ENCODE data around the gene SEMA3G.

Gene SEMA3G

DNA sequence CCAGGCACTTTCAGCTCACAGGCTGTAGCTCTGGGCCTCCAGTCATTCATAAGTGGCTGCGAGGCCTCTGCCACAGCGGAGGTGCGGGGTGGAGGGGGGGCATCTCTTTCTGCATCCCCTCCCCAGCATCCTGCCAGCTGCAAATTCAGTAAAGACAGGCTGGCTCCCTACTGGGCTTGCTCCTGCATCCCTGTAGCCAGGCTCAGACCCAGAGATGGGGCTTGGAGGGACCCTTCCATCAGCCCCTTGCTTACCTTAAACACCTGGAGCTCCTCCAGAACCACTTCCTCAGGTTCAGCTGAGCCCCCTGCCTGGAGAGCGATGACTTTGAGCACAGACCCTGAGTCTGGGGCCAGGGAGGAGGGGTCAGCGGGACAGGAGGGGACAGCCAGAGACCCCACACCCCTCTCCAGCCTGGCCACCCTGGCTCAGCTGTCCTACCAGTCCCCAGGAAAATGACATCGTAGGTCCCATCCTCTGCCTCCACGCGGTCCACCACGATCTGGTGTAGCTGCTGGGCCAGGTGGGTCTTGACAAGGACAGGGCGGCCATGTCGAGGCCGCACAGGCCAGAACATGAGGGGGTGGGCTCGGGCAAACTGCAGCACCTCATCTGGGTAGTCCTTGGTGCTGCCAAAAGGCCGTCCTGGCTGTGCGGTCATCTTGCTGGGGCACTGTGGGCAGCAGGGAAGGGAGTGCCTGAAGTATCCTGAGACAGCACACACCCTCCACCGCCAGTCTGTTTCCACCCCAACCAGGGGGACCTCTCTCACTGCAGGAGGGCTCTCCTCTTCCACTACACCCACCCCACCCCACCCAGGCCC, 5.3 kb downstream of the SEMA3G start:
- no peaks in the 10 kb centered on the region for H3K4me1 ChIP-seq (ENCODE audit: insufficient read depth, low read length)
- no peak overlapping the region for H3K27ac ChIP-seq (ENCODE audit: low read length)
- H3K9ac ChIP-seq (ENCODE audit: low read depth, low read length): no peak overlapping the region
- no peak overlapping the region for H3K4me3 ChIP-seq (ENCODE audit: low read length)
- H3K27me3 ChIP-seq (ENCODE audit: insufficient read depth, low read length): no peaks in the 10 kb centered on the region
- no peaks in the 10 kb centered on the region for H3K36me3 ChIP-seq (ENCODE audit: insufficient read depth, low read depth, low read length)
- no peaks in the 10 kb centered on the region for H3K9me3 ChIP-seq (ENCODE audit: insufficient read depth, low read depth, low read length)

DNA sequence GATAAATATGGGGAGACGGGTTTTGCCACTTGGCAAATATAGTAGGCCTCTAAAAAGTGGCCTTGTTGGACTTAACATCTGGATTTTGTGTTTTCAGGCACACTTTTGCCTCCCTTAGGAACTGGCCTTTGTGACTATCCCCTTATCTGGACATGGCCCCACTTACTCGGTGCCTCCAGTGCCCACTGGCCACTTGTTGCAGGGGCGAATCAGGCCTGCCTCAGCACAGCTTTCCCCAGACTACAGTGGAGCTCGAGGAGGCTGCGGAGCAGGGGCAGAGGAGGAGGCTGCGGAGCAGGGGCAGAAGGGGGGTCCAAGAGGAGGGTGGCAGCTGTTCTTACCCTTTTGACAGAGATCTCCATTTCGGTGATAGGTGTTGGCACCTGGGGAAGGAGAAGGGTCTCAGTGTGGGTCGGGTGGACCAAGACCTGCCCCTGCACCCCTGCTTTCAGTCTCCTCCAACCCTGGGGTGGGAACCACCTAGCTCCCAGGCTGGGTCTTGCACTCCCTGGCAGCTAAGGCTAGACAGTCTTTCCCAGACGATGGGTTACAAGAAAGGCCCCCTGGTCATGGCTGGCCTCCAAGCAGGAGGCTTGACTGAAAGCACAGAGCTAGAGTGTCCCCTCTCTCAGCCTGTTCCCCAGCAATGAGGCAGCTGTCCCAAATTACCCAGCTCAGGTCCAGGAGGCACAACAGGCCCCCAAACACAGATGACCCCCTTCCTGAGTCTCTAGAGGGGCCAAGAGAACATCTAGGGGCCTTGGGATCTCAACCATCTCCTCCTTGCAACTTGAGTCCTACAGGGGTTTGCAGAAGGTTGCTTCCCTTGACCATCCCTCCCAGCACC, 6.1 kb downstream of the SEMA3G start:
- no peaks in the 10 kb centered on the region for H3K4me1 ChIP-seq (ENCODE audit: insufficient read depth, low read length)

DNA sequence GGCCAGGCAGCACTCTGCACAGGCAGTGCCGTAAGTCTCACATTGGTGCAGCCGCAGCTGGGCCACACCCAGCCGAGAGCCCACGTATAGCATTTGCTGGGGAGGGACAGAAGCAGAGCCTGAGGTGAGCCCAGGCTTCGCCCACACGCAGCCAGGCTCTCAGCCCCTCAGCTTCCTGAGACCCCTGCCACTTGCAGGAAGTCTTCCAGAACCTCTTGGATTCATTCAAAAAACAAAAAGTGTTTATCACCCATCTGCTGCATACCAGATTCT, 6.9 kb downstream of the SEMA3G start:
- H3K36me3 ChIP-seq (ENCODE audit: insufficient read depth, low read depth, low read length): no peaks in the 10 kb centered on the region
- no peak overlapping the region for H3K27ac ChIP-seq (ENCODE audit: low read length)
- H3K4me1 ChIP-seq (ENCODE audit: insufficient read depth, low read length): no peaks in the 10 kb centered on the region
- no peak overlapping the region for H3K4me3 ChIP-seq (ENCODE audit: low read length)
- no peaks in the 10 kb centered on the region for H3K27me3 ChIP-seq (ENCODE audit: insufficient read depth, low read length)
- H3K9ac ChIP-seq (ENCODE audit: low read depth, low read length): no peak overlapping the region
- H3K9me3 ChIP-seq (ENCODE audit: insufficient read depth, low read depth, low read length): no peaks in the 10 kb centered on the region

More for the DNA sequence above, 6.1 kb downstream of the SEMA3G start:
- H3K36me3 ChIP-seq (ENCODE audit: insufficient read depth, low read depth, low read length): no peaks in the 10 kb centered on the region
- H3K4me3 ChIP-seq (ENCODE audit: low read length): no peak overlapping the region
- no peaks in the 10 kb centered on the region for H3K9me3 ChIP-seq (ENCODE audit: insufficient read depth, low read depth, low read length)
- H3K9ac ChIP-seq (ENCODE audit: low read depth, low read length): no peak overlapping the region
- no peaks in the 10 kb centered on the region for H3K27me3 ChIP-seq (ENCODE audit: insufficient read depth, low read length)
- H3K27ac ChIP-seq (ENCODE audit: low read length): no peak overlapping the region

GRCh38 chr3:52437326-52438103, 7.4 kb downstream of the SEMA3G start:
- Histone ChIP-seq H3K9me3 (ENCODE audit: insufficient read depth, low read depth, low read length) (no peaks in the 10 kb centered on the region), H3K4me3 (ENCODE audit: low read length) (no peak overlapping the region), H3K4me1 (ENCODE audit: insufficient read depth, low read length) (no peaks in the 10 kb centered on the region), H3K9ac (ENCODE audit: low read depth, low read length) (no peak overlapping the region), H3K36me3 (ENCODE audit: insufficient read depth, low read depth, low read length) (no peaks in the 10 kb centered on the region), H3K27me3 (ENCODE audit: insufficient read depth, low read length) (no peaks in the 10 kb centered on the region), H3K27ac (ENCODE audit: low read length) (no peak overlapping the region)

GRCh38 chr3:52436500-52437149, 8.3 kb downstream of the SEMA3G start:
- no peaks in the 10 kb centered on the region for H3K9me3 ChIP-seq (ENCODE audit: insufficient read depth, low read depth, low read length)

GRCh38 chr3:52435246-52436101, 9.4 kb downstream of the SEMA3G start:
- Histone ChIP-seq H3K4me1 (ENCODE audit: insufficient read depth, low read length) (no peaks in the 10 kb centered on the region), H3K27me3 (ENCODE audit: insufficient read depth, low read length) (no peaks in the 10 kb centered on the region), H3K4me3 (ENCODE audit: low read length) (no peak overlapping the region), H3K9ac (ENCODE audit: low read depth, low read length) (no peak overlapping the region), H3K9me3 (ENCODE audit: insufficient read depth, low read depth, low read length) (no peaks in the 10 kb centered on the region), H3K27ac (ENCODE audit: low read length) (no peak overlapping the region), H3K36me3 (ENCODE audit: insufficient read depth, low read depth, low read length) (no peaks in the 10 kb centered on the region)

More at GRCh38 chr3:52436500-52437149, 8.3 kb downstream of the SEMA3G start:
- Histone ChIP-seq H3K27me3 (ENCODE audit: insufficient read depth, low read length) (no peaks in the 10 kb centered on the region), H3K27ac (ENCODE audit: low read length) (no peak overlapping the region), H3K4me3 (ENCODE audit: low read length) (no peak overlapping the region), H3K9ac (ENCODE audit: low read depth, low read length) (no peak overlapping the region), H3K4me1 (ENCODE audit: insufficient read depth, low read length) (no peaks in the 10 kb centered on the region), H3K36me3 (ENCODE audit: insufficient read depth, low read depth, low read length) (no peaks in the 10 kb centered on the region)

- no peaks in the 10 kb centered on the region for H3K4me1 ChIP-seq (ENCODE audit: insufficient read depth, low read length)
- H3K27me3 ChIP-seq (ENCODE audit: insufficient read depth, low read length): no peaks in the 10 kb centered on the region
- H3K36me3 ChIP-seq (ENCODE audit: insufficient read depth, low read depth, low read length): no peaks in the 10 kb centered on the region
- H3K4me3 ChIP-seq (ENCODE audit: low read length): no peak overlapping the region
- no peak overlapping the region for H3K9ac ChIP-seq (ENCODE audit: low read depth, low read length)
- no peaks in the 10 kb centered on the region for H3K9me3 ChIP-seq (ENCODE audit: insufficient read depth, low read depth, low read length)
- no peak overlapping the region for H3K27ac ChIP-seq (ENCODE audit: low read length)
These were observed 10.3 kb downstream of the SEMA3G start for GRCh38 chr3:52434491-52435115.

DNA sequence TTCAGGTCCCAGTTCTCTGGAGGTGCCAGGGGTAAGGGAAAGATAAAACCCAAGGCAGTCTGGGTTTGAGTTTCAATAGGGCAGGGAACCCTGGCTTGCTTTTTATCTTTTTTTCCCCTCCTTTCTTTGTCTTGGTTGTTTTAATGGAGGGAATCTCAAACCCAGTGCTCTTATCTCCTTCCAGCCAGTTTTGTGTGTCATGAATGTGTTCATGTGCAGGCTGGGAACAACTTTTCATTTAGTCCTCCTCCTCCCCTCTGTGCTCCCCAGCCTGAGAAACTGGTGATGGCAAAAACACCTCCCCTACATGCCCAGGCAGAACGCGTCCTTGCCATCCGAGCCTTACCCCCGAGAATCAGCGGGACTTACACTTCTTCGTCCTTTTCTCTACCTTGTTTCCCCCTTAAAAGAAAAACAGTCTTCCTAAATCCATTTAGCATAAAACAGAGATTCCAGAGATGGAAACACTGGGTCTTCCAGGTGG, 10.9 kb downstream of the SEMA3G start:
- Histone ChIP-seq H3K9me3 (ENCODE audit: insufficient read depth, low read depth, low read length) (no peaks in the 10 kb centered on the region), H3K4me3 (ENCODE audit: low read length) (no peak overlapping the region), H3K36me3 (ENCODE audit: insufficient read depth, low read depth, low read length) (no peaks in the 10 kb centered on the region), H3K4me1 (ENCODE audit: insufficient read depth, low read length) (no peaks in the 10 kb centered on the region), H3K27me3 (ENCODE audit: insufficient read depth, low read length) (no peaks in the 10 kb centered on the region), H3K9ac (ENCODE audit: low read depth, low read length) (no peak overlapping the region), H3K27ac (ENCODE audit: low read length) (no peak overlapping the region)

DNA sequence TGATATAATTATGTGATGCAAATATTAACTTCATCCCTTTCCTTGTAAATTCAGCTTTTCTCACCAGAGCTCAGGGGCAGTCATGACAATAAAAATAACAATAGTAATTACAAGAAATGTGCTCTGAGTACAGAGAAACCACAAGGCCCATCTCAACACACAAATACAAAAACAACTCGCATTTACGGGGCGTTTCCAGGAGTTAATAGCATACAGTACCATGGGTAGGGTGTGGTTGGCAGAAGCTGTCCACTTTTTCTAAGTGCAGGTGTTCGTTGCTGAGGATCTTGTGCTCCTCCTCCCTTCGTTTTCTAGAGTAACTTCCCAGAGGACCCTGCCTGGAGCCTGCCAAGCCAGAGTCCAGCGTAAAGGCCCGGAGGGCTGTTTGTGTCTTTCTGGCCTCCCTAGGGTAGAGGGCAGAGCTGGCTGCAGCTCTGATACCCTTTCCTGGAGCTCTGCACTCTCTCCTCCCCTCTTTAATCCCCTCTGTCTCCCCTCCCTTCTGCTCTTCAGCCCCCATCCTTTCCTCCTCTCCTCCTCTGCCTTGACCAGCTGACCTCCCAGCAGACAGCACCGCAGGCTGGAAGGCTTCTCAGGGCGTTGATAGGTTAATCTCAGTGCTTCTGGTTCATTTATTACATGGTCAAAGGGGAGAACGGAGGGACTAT, 11.4 kb downstream of the SEMA3G start:
- Histone ChIP-seq H3K9me3 (ENCODE audit: insufficient read depth, low read depth, low read length) (no peaks in the 10 kb centered on the region), H3K4me3 (ENCODE audit: low read length) (no peak overlapping the region), H3K27me3 (ENCODE audit: insufficient read depth, low read length) (no peaks in the 10 kb centered on the region), H3K36me3 (ENCODE audit: insufficient read depth, low read depth, low read length) (no peaks in the 10 kb centered on the region), H3K27ac (ENCODE audit: low read length) (no peak overlapping the region), H3K9ac (ENCODE audit: low read depth, low read length) (no peak overlapping the region), H3K4me1 (ENCODE audit: insufficient read depth, low read length) (no peaks in the 10 kb centered on the region)

DNA sequence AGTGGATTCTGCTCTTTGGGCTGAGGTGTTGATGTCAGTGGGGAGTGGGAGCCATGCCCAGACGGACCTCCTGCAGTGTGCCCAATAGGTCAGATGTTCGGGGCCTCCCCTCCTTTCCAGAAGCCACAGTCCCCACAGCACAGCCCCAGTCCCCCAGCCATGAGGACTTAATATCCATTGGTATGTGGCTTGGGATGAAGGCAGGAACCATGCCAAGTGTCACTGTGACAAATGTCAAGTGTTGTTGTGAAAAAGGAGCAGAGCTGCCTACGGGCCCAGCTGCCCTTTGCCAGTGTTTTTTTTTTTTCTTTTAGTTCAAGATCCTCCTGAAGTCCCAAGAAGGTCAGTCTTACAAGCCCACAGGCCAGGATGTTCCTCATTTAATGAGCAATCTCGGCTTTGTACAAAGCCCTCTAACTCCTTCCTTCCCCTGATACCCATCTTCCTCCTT, 12.2 kb downstream of the SEMA3G start:
- H3K9ac ChIP-seq (ENCODE audit: low read depth, low read length): no peak overlapping the region
- H3K27me3 ChIP-seq (ENCODE audit: insufficient read depth, low read length): no peaks in the 10 kb centered on the region
- no peaks in the 10 kb centered on the region for H3K4me1 ChIP-seq (ENCODE audit: insufficient read depth, low read length)
- no peak overlapping the region for H3K27ac ChIP-seq (ENCODE audit: low read length)
- H3K9me3 ChIP-seq (ENCODE audit: insufficient read depth, low read depth, low read length): no peaks in the 10 kb centered on the region
- H3K4me3 ChIP-seq (ENCODE audit: low read length): no peak overlapping the region
- no peaks in the 10 kb centered on the region for H3K36me3 ChIP-seq (ENCODE audit: insufficient read depth, low read depth, low read length)
